Right lobe of liver (tissue), 6 donors: ENCODE results near the gene NDFIP2. TPM values are rescaled to one million over a fixed set of nuclear protein-coding genes. Genes with fewer than 3 reads are reported as not detected.

Experiments
- ATAC-seq, 4 donors: fragments of 200-7000 bp; cut with Tn5 transposase; one replicate each; pipeline ENCODE4 v1.9.1; 2020; ENCODE audit warnings: mild to moderate bottlenecking in 4 of 4, moderate library complexity in 4 of 4
- DNase-seq, 3 donors: peaks; one replicate each; pipeline ENCODE4 v3.0.0-alpha.2; 2020
- H3K27ac ChIP-seq, 3 donors: fragments of 200-600 bp; one replicate each; pipeline ENCODE4 v1.8.0; 2022
- H3K27me3 ChIP-seq, 2 donors: fragments of 200-600 bp; one replicate each; pipeline ENCODE4 v1.8.0; 2022
- H3K36me3 ChIP-seq, 4 donors: fragments of 200-600 bp; sonication (generic) in 1 of 4; one replicate each; pipeline versions ENCODE4 v1.5.1 to v1.8.0; 2017 to 2022; ENCODE audit warnings: control low read depth in 1 of 4
- H3K4me1 ChIP-seq, 4 donors: fragments of 200-600 bp; sonication (generic) in 1 of 4; one replicate each; pipeline versions ENCODE4 v1.5.1 to v1.8.0; 2017 to 2022; ENCODE audit warnings: control low read depth in 1 of 4
- H3K4me3 ChIP-seq, 3 donors: fragments of 200-600 bp; one replicate each; pipeline ENCODE4 v1.8.0; 2022
- H3K9me3 ChIP-seq, 4 donors: fragments of 200-600 bp; sonication (generic) in 1 of 4; one replicate each; pipeline versions ENCODE4 v1.5.1 to v1.8.0; 2017 to 2022; ENCODE audit warnings: control low read depth in 1 of 4
- POLR2A ChIP-seq: fragments of 450-650 bp; IDR thresholded peaks from one replicate; pipeline ENCODE4 v1.6.1; 2017; ENCODE audit warnings: antibody characterized with exemption, mild to moderate bottlenecking
- WGBS: methylation state at CpG from one replicate; pipeline ENCODE4 v1.1.6; 2018; ENCODE audit warnings: low coverage, low lambda C conversion rate; ENCODE audit not compliant: insufficient coverage; ENCODE audit errors: missing lambda C conversion rate; 5-methylcytosine and 5-hydroxymethylcytosine counted together
- intact Hi-C, 2 donors: fragments of 100-400 bp; cut with DNase I; formaldehyde crosslinking; loops; one replicate each; pipeline versions ENCODE4 v1.11.2 to v1.14.1; 2022
- total RNA-seq, 6 experiments: library from RNA; depleted of rRNA in 2 of 6; stranded (reverse); fragments of >200 nt in 2 of 6; fragmentation: NEBNext Ultra II Directional in 3 of 6; extraction: Animal tissue kit (Norgen Biotek cat#: 25700) in 3 of 6; gene quantifications; one replicate each; pipeline versions ENCODE4 v1.1.0 to v1.2.4, GENCODE V29; 2016 to 2023
- TF ChIP-seq, protein P1 (sequence below), 4 donors: fragments of 200-600 bp in 3 of 4; fragments of 450-650 bp in 1 of 4; IDR thresholded peaks; one replicate each; pipeline versions ENCODE4 v1.5.1 to v1.8.0; 2016 to 2022; ENCODE audit warnings: antibody characterized with exemption in 4 of 4, mild to moderate bottlenecking in 2 of 4
- donor health status: DM: no; HTN: yes; CAD: no.
- donor health status: DM: no; HTN: no; CAD: no.
- donor health status: DM: no; HTN: no; CAD: no.
- donor health status: DM: no; HTN: yes; CAD: no.
- donor health status: DM: no; HTN: yes; CAD: no.

Gene NDFIP2
- total RNA-seq, 6 experiments from 2014 or later, result 20.3 to 32.7 (median 27.5) TPM

DNA sequence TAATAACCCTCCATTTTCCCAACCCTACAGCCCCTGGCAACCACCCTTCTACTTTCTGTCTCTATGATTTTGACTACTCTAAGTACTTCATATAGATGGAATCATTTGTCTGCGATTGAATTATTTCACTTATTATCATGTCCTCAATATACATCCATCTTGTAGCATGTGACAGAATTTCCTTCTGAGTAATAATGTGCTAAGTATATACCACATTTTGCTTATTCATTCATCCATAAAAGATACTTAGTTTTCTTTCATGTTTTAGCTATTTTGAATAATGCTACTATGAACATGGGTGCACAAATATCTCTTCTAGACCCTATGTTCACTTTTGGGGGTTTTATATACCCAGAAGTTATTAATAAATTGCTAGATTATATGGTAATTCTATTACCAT, 17.4 kb upstream of the NDFIP2 start:
- Histone ChIP-seq H3K9me3 (no peaks in the 10 kb centered on the region), H3K4me3 (no peak overlapping the region), H3K27ac (no peak overlapping the region), H3K36me3 (no peaks in the 10 kb centered on the region), H3K27me3 (no peaks in the 10 kb centered on the region), H3K4me1 (no peaks in the 10 kb centered on the region)
- no peak for TF ChIP-seq POLR2A
- TF ChIP-seq, protein P1, sequence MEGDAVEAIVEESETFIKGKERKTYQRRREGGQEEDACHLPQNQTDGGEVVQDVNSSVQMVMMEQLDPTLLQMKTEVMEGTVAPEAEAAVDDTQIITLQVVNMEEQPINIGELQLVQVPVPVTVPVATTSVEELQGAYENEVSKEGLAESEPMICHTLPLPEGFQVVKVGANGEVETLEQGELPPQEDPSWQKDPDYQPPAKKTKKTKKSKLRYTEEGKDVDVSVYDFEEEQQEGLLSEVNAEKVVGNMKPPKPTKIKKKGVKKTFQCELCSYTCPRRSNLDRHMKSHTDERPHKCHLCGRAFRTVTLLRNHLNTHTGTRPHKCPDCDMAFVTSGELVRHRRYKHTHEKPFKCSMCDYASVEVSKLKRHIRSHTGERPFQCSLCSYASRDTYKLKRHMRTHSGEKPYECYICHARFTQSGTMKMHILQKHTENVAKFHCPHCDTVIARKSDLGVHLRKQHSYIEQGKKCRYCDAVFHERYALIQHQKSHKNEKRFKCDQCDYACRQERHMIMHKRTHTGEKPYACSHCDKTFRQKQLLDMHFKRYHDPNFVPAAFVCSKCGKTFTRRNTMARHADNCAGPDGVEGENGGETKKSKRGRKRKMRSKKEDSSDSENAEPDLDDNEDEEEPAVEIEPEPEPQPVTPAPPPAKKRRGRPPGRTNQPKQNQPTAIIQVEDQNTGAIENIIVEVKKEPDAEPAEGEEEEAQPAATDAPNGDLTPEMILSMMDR (IDR thresholded peaks at IDR 0.05), result no peak
- ATAC-seq (no peak), DNase-seq (no peak)
- 91% methylated on average over 1 of the region's 1 CpG for WGBS
- intact Hi-C loops, result no loop called here

DNA sequence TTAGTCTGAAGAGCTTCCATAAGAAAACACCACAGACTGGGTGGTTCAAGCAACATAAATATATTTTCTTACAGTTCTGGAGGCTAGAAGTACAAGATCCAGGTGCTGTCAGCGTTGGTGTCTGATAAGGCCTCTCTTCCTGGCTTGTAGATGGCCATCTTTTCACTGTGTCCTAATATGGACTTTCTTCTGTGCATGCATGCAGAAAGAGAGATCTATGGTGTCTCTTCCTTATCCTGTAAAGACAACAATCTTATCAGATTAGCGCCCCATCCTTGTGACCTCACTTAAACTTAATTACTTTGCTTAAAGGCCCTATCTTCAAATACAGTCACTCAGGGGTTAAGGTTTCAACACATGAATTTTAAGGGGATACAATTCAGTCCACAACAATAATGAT, 14.1 kb upstream of the NDFIP2 start:
- WGBS, result 66% methylated on average over 2 of the region's 2 CpGs
- no peak for TF ChIP-seq POLR2A
- TF ChIP-seq, protein P1 (IDR thresholded peaks at IDR 0.05), result no peak
- Histone ChIP-seq H3K36me3 (no peaks in the 10 kb centered on the region), H3K4me1 (no peaks in the 10 kb centered on the region), H3K9me3 (no peaks in the 10 kb centered on the region), H3K27me3 (no peaks in the 10 kb centered on the region), H3K4me3 (no peak overlapping the region), H3K27ac (no peak overlapping the region)
- DNase-seq, result no peak
- intact Hi-C loops, result no loop called here
- ATAC-seq, result no peak

DNA sequence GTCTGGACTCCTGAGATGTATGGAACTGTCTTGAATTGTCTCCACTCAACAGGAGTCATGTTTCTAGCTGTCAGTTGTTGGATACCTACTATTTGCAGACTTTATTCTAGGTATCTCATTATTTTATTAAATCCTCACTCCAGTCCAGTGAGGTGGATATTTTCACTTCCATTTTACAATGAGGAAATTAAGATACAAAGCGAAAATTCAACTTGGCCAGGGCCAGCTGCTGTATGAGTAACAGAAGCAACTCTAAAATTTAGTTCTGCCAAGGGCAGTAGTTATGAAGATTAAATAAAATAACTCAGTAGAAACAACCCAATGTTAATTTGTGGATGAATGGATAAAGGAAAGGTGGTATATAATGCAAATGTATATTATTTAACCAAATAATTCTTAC, 12.6 kb upstream of the NDFIP2 start:
- H3K9me3 ChIP-seq, result no peaks in the 10 kb centered on the region
- no peak for ATAC-seq
- intact Hi-C loops, result no loop called here
- TF ChIP-seq, protein P1 (IDR thresholded peaks at IDR 0.05), result no peak
- TF ChIP-seq POLR2A, result no peak
- H3K4me1 ChIP-seq, result no peaks in the 10 kb centered on the region
- no peak overlapping the region for H3K4me3 ChIP-seq
- 75% methylated on average over 1 of the region's 1 CpG for WGBS
- H3K36me3 ChIP-seq, result no peaks in the 10 kb centered on the region
- no peak for DNase-seq
- H3K27ac ChIP-seq, result no peak overlapping the region
- no peaks in the 10 kb centered on the region for H3K27me3 ChIP-seq

DNA sequence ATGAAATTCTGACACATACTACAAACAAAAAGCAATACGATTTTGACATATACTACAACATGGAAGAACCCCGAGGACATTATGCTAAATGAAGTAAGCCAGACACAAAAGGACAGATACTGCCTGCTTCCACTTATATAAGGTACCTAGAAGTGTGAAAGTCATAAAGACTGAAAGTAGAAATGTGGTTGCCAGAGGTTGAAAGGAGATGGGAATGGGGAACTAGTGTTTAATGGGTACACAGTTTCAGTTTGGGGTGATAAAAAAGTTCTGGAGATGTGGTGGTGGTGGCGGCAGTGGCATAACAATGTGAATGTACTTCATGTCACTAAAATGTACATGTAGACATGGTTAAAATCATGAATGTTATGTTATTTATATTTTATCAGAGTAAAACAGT, 12.1 kb upstream of the NDFIP2 start:
- DNase-seq, result no peak
- WGBS, result 86% methylated on average over 3 of the region's 3 CpGs
- Histone ChIP-seq H3K4me3 (no peak overlapping the region), H3K36me3 (no peaks in the 10 kb centered on the region), H3K9me3 (no peaks in the 10 kb centered on the region), H3K27me3 (no peaks in the 10 kb centered on the region), H3K4me1 (no peaks in the 10 kb centered on the region), H3K27ac (no peak overlapping the region)
- intact Hi-C loops, result no loop called here
- ATAC-seq, result no peak
- no peak for TF ChIP-seq POLR2A
- TF ChIP-seq, protein P1 (IDR thresholded peaks at IDR 0.05), result no peak

DNA sequence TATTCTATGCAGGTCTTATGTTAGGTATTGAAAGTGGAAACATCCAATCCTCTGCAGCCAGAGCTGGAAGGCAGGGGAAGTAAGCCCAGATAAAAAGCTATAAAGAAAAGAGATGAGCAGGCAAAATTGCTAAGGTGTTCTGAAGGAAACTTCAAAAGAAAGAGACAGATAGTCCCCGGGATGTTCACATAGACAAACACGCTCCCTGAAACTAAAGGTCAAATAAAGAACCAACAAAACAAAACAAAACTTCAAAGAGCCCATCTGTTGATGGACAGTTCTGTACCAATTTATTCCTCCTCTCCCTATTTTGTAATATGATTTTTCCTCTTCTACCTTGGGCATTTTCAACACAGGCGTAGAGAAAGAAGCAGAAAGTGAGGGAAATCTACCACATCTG, 11.3 kb upstream of the NDFIP2 start:
- 49% methylated on average over 3 of the region's 3 CpGs for WGBS

More for the DNA sequence above, 11.3 kb upstream of the NDFIP2 start:
- H3K36me3 ChIP-seq, result no peaks in the 10 kb centered on the region
- no peak for TF ChIP-seq POLR2A
- TF ChIP-seq, protein P1 (IDR thresholded peaks at IDR 0.05), result no peak
- H3K4me3 ChIP-seq, result no peak overlapping the region
- no peaks in the 10 kb centered on the region for H3K27me3 ChIP-seq
- no peaks in the 10 kb centered on the region for H3K4me1 ChIP-seq
- intact Hi-C loops, result no loop called here
- no peak for DNase-seq
- no peaks in the 10 kb centered on the region for H3K9me3 ChIP-seq
- H3K27ac ChIP-seq, result no peak overlapping the region
- ATAC-seq, result no peak
